Stimulated activated CD8-positive, alpha-beta memory T cell treated with anti-CD3 and anti-CD28 coated beads, Interleukin-12 subunit alpha, Interleukin-12 subunit beta, amount 100 ng/mL, for 1 hour (primary cell): ENCODE measurements around the gene ZGRF1.
"Not testable (repeated sequence)": the region's sequence is repeated elsewhere in the genome, so short reads cannot be mapped to it uniquely, and the experiment has no call there.

ENCODE experiments used
- DNase-seq: peaks from one replicate; pipeline ENCODE4 v3.0.0-alpha.2; 2020; ENCODE audit warnings: low read depth

Gene ZGRF1

GRCh38 chr4:112557676-112558411, 78.9 kb downstream of the ZGRF1 start:
- no peak for DNase-seq

GRCh38 chr4:112554271-112554670, 82.4 kb downstream of the ZGRF1 start:
- DNase-seq: not testable (repeated sequence)

- no peak for DNase-seq
Measured at GRCh38 chr4:112552668-112553067, 84.0 kb downstream of the ZGRF1 start.

GRCh38 chr4:112550728-112551127, 86.0 kb downstream of the ZGRF1 start:
- no peak for DNase-seq

- DNase-seq: no peak
Measured at GRCh38 chr4:112546476-112546875, 90.2 kb downstream of the ZGRF1 start.

GRCh38 chr4:112545346-112545745, 91.4 kb downstream of the ZGRF1 start:
- no peak for DNase-seq

GRCh38 chr4:112540695-112541094, 96.0 kb downstream of the ZGRF1 start:
- DNase-seq: no peak

GRCh38 chr4:112536123-112536522, 100.6 kb downstream of the ZGRF1 start:
- no peak for DNase-seq

GRCh38 chr4:112532267-112532666, 104.4 kb downstream of the ZGRF1 start:
- no peak for DNase-seq

GRCh38 chr4:112531146-112531545, 105.6 kb downstream of the ZGRF1 start:
- no peak for DNase-seq

- no peak for DNase-seq
Measured at GRCh38 chr4:112526061-112526460, 110.6 kb downstream of the ZGRF1 start.

GRCh38 chr4:112523764-112524505, 112.8 kb downstream of the ZGRF1 start:
- peak; percentile 52 for DNase-seq

- DNase-seq: no peak
Measured at GRCh38 chr4:112523008-112523721, 113.5 kb downstream of the ZGRF1 start.

- not testable (repeated sequence) for DNase-seq
Measured at GRCh38 chr4:112522431-112522830, 114.3 kb downstream of the ZGRF1 start.

GRCh38 chr4:112521123-112522023, 115.3 kb downstream of the ZGRF1 start:
- DNase-seq: no peak

GRCh38 chr4:112520598-112521122, 116.0 kb downstream of the ZGRF1 start:
- no peak for DNase-seq

GRCh38 chr4:112519689-112520597, 116.8 kb downstream of the ZGRF1 start:
- no peak for DNase-seq

GRCh38 chr4:112518675-112519074, 118.0 kb downstream of the ZGRF1 start:
- no peak for DNase-seq

- DNase-seq: no peak
Measured at GRCh38 chr4:112517911-112518310, 118.8 kb downstream of the ZGRF1 start.

- no peak for DNase-seq
Measured at GRCh38 chr4:112517067-112517634, 119.6 kb downstream of the ZGRF1 start.
